Measurements from ENCODE around the gene CRKL.
"Not testable (repeated sequence)": the region's sequence is repeated elsewhere in the genome, so short reads cannot be mapped to it uniquely, and the experiment has no call there.

The CRKL gene

DNA sequence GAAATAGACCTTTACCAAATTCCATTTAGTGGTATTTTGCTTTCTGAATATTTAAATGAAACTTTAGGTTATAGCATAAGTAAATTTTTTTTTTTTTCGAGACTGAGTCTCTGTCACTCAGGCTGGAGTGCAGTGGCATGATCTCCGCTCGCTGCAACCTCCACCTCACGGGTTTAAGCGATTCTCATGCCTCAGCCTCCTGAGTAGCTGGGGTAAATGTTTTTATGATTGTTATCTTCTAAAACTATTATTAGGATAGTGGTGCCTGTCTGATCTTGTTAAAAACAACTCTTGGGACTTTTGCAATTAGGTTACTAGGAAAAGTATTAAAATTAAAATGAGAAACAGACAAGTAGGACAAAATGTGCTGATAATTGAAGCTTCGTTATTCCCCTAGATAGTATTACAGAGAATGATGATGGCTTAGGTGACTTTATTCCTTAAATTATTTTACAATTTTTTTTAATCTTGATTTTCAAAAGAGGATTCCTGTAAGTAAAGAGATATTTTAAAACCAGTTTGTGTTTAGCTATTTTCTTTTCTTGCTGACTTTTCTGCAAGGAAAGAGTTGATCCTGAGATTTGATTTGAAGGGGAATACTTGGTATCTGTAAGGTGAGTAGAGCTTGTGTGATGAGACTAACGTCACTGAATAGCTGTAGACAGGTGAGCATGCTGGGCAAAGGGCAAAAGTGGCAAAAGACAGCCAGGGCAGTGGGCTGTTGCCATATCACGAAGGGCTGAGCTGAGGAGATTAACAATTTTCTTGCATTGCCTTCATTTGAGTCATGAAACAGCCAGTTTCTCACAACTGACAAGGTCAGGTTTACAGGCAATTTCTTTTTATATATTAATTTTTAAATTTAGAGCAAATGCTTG, 20.8 kb downstream of the CRKL start:
- ChIA-PET POLR2A (no interaction called here), CTCF (interaction anchor here (0.6 to 3.4 kb wide), 8 partner anchors 11 to 52 kb away, joined by 3 to 14 read pairs (median 3); partner anchors contain the start of gene CRKL)
- no peak overlapping the region for H3K4me3 ChIP-seq (ENCODE audit: low read depth, low read length)
- TF ChIP-seq, protein P1, sequence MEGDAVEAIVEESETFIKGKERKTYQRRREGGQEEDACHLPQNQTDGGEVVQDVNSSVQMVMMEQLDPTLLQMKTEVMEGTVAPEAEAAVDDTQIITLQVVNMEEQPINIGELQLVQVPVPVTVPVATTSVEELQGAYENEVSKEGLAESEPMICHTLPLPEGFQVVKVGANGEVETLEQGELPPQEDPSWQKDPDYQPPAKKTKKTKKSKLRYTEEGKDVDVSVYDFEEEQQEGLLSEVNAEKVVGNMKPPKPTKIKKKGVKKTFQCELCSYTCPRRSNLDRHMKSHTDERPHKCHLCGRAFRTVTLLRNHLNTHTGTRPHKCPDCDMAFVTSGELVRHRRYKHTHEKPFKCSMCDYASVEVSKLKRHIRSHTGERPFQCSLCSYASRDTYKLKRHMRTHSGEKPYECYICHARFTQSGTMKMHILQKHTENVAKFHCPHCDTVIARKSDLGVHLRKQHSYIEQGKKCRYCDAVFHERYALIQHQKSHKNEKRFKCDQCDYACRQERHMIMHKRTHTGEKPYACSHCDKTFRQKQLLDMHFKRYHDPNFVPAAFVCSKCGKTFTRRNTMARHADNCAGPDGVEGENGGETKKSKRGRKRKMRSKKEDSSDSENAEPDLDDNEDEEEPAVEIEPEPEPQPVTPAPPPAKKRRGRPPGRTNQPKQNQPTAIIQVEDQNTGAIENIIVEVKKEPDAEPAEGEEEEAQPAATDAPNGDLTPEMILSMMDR (IDR thresholded peaks at IDR 0.05; ENCODE audit: insufficient read depth, low read length, missing control alignments) = no peak
- no peak for DNase-seq (ENCODE audit: low read depth, low spot score)

DNA sequence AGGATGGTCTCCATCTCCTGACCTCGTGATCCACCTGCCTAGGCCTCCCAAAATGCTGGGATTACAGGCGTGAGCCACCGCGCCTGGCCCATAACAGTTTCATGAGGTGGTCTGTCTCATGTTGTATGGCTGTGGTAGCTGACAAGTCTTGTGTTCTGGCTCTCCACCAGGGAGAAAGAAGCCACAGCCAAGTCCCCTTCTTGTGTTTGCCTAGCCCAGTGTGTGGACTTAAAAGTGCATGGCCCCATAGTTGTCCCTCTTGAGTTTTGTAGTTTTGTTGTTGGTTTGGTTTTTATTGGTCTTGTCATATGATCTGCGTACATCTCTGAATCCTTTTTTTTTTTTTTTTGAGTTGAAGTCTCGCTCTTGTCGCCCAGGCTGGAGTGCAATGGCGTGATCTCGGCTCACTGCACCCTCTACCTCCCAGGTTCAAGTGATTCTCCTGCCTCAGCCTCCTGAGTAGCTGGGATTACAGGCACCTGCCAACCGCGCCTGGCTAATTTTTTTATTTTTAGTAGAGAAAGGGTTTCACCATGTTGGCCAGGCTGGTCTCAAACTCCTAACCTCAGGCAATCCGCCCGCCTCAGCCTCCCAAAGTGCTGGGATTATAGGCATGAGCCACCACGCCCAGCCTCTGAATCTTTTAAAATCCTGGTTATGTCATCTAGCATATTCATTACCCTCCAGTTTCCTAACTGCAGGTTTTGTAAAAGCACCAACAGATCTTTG, 22.4 kb downstream of the CRKL start:
- H3K4me3 ChIP-seq (ENCODE audit: low read depth, low read length); POLR2A ChIA-PET; DNase-seq (ENCODE audit: low read depth, low spot score): not testable (repeated sequence)
- CTCF ChIA-PET = interaction anchor here (1.0 kb wide), 1 partner anchor 23 kb away, joined by 5 read pairs; the partner anchor contains the start of gene CRKL

DNA sequence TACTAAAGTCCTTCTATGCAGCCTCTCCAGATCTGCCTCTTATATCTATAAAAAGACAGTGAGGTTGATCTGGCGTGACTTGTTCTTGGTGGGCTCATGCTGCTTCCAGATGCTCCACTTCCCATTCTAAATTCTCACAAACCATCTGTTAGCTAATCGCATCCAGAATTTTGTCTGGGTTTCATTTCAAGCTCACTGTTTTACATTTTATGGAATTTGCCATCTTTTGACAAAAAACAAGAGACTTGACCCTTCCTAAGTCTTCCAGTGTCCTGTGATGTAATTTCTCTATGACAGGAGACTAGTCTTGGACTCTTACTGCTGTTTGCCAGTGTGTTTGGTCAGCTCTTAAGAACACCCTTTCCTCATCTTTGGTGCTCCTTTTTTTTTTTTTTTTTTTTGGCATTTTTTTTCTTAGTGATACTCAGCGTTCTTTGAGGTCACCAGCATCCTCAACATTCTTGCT, 23.0 kb downstream of the CRKL start:
- ChIA-PET POLR2A (no interaction called here), CTCF (interaction anchor here (1.0 kb wide), 1 partner anchor 23 kb away, joined by 5 read pairs; the partner anchor contains the start of gene CRKL)
- TF ChIP-seq, protein P1 (IDR thresholded peaks at IDR 0.05; ENCODE audit: insufficient read depth, low read length, missing control alignments) = no peak
- no peak overlapping the region for H3K4me3 ChIP-seq (ENCODE audit: low read depth, low read length)
- no peak for DNase-seq (ENCODE audit: low read depth, low spot score)

DNA sequence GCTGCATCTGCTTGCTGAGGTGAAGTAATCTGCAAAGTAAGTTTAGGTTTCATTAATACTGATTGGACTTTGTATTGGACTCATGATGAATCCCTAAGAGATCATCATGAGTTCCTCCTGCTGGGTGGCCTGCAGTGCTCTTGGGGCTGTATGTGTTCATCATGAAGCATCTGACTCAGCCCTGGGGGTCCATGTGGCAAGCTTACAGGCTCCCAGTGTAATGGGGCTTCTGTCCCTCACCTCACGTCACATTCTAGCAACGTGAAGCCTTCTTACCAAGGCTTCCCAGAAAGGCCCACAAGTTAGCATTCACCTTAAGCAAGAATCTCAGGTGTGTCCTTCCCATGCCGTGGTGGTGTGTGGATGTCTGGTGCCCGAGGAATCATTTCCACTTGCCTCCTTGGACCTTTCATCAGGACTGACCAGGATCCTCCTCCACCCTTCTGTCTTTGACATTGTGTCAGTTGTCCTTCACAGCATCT, 23.7 kb downstream of the CRKL start:
- no peak for DNase-seq (ENCODE audit: low read depth, low spot score)
- CTCF ChIA-PET = interaction anchor here (0.9 to 1.2 kb wide), 2 partner anchors 12 to 55 kb away, joined by 3 to 5 read pairs; no protein-coding TSS in a partner anchor
- TF ChIP-seq, protein P1 (IDR thresholded peaks at IDR 0.05; ENCODE audit: insufficient read depth, low read length, missing control alignments) = no peak
- POLR2A ChIA-PET = no interaction called here
- no peak overlapping the region for H3K4me3 ChIP-seq (ENCODE audit: low read depth, low read length)

DNA sequence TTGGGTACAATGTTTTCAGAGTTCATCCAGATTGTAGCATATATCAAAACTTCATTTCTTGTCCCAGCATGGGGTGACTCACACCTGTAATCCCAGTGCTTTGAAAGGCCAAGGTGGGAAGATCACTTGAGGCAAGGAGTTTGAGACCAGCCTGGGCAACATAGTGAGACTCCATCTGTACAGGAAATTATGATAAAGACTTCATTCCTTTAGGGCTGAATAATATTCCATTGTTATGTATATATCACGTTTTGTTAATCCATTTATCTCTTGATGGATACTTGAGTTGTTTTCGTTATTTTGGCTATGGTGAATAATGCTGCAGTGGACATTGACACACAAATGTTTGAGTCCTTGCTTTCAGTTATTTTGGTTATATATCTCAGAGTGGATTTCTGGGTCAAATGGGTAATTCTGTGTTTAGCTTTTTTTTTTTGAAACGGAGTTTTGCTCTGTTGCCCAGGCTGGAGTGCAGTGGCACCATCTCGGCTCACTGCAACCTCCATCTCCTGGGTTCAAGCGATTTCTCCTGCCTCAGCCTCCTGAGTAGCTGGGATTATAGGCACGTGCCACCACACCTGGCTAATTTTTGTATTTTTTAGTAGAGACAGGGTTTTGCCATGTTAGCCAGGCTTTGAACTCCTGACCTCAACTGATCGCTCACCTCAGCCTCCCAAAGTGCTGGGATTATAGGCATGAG, 25.1 kb downstream of the CRKL start:
- POLR2A ChIA-PET; DNase-seq (ENCODE audit: low read depth, low spot score); H3K4me3 ChIP-seq (ENCODE audit: low read depth, low read length): not testable (repeated sequence)
- CTCF ChIA-PET = interaction anchor here (1.2 kb wide), 1 partner anchor 10 kb away, joined by 7 read pairs; no protein-coding TSS in a partner anchor

DNA sequence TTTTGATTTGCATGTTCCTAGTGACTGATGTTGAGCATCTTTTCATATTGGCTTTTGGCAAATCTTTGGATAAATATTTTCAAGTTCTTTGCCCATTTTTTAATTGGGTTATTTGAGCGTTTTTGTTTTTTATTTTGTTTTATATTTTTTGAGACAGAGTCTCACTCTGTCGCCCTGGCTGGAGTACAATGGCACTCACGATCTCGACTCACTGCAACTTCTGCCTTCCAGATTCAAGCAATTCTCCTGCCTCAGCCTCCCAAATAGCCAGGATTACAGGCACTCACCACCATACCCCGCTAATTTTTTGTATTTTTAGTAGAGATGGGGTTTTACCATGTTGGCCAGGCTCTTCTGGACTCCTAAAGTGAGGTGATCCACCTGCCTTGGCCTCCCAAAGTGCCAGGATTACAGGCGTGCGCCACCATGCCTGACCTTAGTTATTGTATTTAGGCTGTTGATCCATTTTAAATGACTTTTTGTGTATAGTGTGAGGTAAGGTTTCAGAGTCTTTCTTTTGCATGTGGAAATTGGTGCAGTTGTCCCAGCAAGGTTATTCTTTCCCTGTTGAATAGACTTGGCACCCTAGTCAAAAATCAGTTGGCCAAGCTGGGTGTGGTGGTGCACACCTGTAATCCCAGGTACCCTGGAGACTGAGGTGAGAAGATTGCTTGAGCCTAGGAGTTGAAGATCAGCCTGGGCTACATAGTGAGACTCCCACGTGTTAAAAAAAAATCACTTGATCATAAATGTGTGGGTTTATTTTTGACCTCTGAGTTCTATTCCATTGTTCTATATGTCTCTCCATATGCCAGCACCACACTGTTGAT, 26.1 kb downstream of the CRKL start:
- no peak overlapping the region for H3K4me3 ChIP-seq (ENCODE audit: low read depth, low read length)
- no peak for DNase-seq (ENCODE audit: low read depth, low spot score)
- POLR2A ChIA-PET = no interaction called here
- CTCF ChIA-PET = interaction anchor here (0.6 to 1.5 kb wide), 3 partner anchors 9 to 58 kb away, joined by 3 to 7 read pairs (median 3); no protein-coding TSS in a partner anchor
- TF ChIP-seq, protein P1 (IDR thresholded peaks at IDR 0.05; ENCODE audit: insufficient read depth, low read length, missing control alignments) = no peak
